Activated CD8-positive, alpha-beta memory T cell treated with anti-CD3 and anti-CD28 coated beads, Interleukin-2, amount 50 U/mL, for 1 hour (primary cell): ENCODE measurements around the gene OSBPL10.

ENCODE experiments used
- DNase-seq: peaks from one replicate; pipeline ENCODE4 v3.0.0-alpha.2; 2020; ENCODE audit errors: extremely low read depth

OSBPL10 gene

GRCh38 chr3:31958701-31959152, 22.3 kb downstream of the OSBPL10 start:
- no peak for DNase-seq

GRCh38 chr3:31957106-31957505, 24.0 kb downstream of the OSBPL10 start:
- DNase-seq, result no peak

- no peak for DNase-seq
These were observed 25.5 kb downstream of the OSBPL10 start for GRCh38 chr3:31955581-31955980.

GRCh38 chr3:31953636-31954035, 27.4 kb downstream of the OSBPL10 start:
- DNase-seq, result no peak

- no peak for DNase-seq
These were observed 28.0 kb downstream of the OSBPL10 start for GRCh38 chr3:31953091-31953490.

GRCh38 chr3:31952205-31952604, 28.9 kb downstream of the OSBPL10 start:
- DNase-seq, result no peak

GRCh38 chr3:31948280-31948679, 32.8 kb downstream of the OSBPL10 start:
- no peak for DNase-seq

GRCh38 chr3:31947671-31948091, 33.4 kb downstream of the OSBPL10 start:
- no peak for DNase-seq

GRCh38 chr3:31947162-31947561, 33.9 kb downstream of the OSBPL10 start:
- no peak for DNase-seq

- no peak for DNase-seq
These were observed 34.5 kb downstream of the OSBPL10 start for GRCh38 chr3:31946484-31947081.

GRCh38 chr3:31945738-31946052, 35.4 kb downstream of the OSBPL10 start:
- DNase-seq, result no peak

GRCh38 chr3:31943041-31943440, 38.0 kb downstream of the OSBPL10 start:
- DNase-seq, result no peak

- DNase-seq, result no peak
These were observed 38.6 kb downstream of the OSBPL10 start for GRCh38 chr3:31942446-31942845.

GRCh38 chr3:31937225-31937624, 43.8 kb downstream of the OSBPL10 start:
- DNase-seq, result no peak

- DNase-seq, result no peak
These were observed 44.5 kb downstream of the OSBPL10 start for GRCh38 chr3:31936420-31937060.

GRCh38 chr3:31934866-31935265, 46.2 kb downstream of the OSBPL10 start:
- DNase-seq, result no peak

GRCh38 chr3:31934018-31934417, 47.0 kb downstream of the OSBPL10 start:
- DNase-seq, result no peak

- no peak for DNase-seq
These were observed 48.1 kb downstream of the OSBPL10 start for GRCh38 chr3:31932990-31933389.

- no peak for DNase-seq
These were observed 51.1 kb downstream of the OSBPL10 start for GRCh38 chr3:31929826-31930502.

GRCh38 chr3:31927811-31928210, 53.3 kb downstream of the OSBPL10 start:
- no peak for DNase-seq

- no peak for DNase-seq
These were observed 54.5 kb downstream of the OSBPL10 start for GRCh38 chr3:31926543-31926942.

- DNase-seq, result no peak
These were observed 55.8 kb downstream of the OSBPL10 start for GRCh38 chr3:31925271-31925630.

GRCh38 chr3:31924610-31925270, 56.3 kb downstream of the OSBPL10 start:
- DNase-seq, result no peak
